HG03045 (cell line): Measurements from ENCODE around the gene PTPRG.

ENCODE experiments used
- ATAC-seq: cut with Tn5 transposase; IDR thresholded peaks from one replicate; pipeline ENCODE4 v1.9.1; 2021; ENCODE audit warnings: mild to moderate bottlenecking, moderate library complexity; ENCODE audit not compliant: unreplicated experiment

The PTPRG gene

DNA sequence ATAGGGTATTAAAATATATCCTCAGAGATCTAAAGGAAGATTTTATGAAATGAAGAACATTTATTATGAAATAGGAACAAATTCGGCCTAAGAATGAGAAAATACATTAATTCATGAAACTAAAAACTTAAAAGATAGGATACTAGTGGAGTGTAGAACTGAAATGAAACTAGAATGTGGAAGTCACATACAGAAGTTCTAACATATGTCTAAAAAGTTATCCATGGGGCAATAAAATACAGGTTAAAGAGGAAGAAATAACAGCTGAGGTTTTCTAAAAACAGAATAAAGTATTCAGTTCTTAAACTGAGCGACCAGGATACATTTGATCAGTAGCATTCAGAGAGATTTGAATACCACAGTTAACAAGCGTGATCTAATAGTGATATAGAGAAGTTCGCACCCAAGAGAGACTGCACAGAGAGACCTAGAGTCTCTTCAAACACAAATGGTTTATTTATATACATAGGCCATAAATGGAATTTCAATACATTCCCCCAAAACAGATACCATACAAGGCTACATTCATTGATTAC lies 726.1 kb downstream of the PTPRG start:
- no peak for ATAC-seq

- ATAC-seq, result no peak
Measured at GRCh38 chr3:62289922-62290321, 728.6 kb downstream of the PTPRG start.

DNA sequence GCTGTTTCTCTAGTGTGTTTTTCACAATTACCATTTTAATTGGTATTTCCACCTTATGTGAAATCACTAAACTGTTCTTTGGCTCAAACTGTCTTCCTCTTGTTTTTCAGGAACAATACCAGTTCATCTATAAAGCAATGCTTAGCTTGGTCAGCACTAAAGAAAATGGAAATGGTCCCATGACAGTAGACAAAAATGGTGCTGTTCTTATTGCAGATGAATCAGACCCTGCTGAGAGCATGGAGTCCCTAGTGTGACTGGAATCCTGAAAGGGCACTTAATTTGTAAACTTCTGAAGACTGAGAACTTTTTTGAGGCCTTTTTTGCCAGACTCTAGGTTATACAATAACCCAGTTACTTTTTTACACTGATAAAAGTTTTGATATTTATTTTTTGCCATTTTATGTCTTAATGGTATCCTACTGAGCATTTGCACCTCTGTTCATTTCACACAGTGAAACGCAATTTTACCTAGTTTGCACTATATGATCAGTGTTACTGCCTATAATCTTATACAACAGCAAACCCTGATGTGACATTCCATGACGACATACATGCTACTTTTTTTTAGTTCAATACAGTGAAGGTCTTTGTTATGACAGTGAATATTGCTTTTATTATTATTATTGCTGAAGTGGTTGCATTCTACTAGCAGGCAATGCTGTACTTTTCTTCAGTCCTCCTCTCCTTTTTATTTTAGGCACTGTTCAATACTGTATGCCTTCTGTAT lies 731.8 kb downstream of the PTPRG start:
- no peak for ATAC-seq

- no peak for ATAC-seq
Measured at GRCh38 chr3:62295571-62295970, 734.2 kb downstream of the PTPRG start.

DNA sequence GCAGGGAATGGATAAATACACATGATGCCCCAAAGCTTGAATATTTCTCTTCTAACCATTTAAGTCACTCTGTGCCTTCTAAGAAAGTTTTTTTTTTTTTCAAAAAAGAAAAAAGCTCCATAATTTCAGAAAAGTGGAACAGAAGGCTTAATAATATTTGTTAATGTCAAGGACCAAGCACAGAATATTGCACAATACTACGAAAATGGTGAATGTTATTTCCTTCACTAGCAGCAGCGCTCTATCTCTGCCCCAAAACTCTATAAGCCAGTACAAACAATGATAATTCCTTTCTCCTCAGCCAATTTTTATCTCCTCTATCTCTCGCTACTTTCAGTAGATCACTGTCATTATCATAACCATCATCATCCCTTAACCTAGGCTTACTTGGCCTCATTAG lies 739.2 kb downstream of the PTPRG start:
- no peak for ATAC-seq

GRCh38 chr3:62312201-62312600 lies 750.8 kb downstream of the PTPRG start:
- no peak for ATAC-seq

DNA sequence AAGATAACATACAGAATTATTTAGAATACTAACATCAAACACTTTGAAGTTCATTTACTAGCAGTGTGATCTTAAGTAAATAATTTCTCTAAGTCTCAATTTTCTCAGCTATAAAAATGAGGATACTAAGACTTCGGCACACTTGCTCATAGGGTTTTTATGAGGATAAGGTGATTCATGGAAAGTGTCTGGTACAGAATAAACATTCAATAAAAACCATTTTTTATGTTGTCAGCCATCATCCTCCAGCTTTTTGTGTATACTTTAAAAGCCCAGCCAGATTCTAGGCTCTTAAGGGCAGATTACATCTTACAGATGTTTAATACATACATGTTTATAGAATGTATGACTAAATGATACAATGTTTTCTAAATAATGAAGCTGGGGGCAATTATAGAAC lies 755.2 kb downstream of the PTPRG start:
- ATAC-seq, result no peak

- ATAC-seq, result peak; percentile 15
Measured at GRCh38 chr3:62318365-62318751, 757.0 kb downstream of the PTPRG start.

- peak; percentile 97 for ATAC-seq
Measured at GRCh38 chr3:62318752-62319569, 757.6 kb downstream of the PTPRG start.

DNA sequence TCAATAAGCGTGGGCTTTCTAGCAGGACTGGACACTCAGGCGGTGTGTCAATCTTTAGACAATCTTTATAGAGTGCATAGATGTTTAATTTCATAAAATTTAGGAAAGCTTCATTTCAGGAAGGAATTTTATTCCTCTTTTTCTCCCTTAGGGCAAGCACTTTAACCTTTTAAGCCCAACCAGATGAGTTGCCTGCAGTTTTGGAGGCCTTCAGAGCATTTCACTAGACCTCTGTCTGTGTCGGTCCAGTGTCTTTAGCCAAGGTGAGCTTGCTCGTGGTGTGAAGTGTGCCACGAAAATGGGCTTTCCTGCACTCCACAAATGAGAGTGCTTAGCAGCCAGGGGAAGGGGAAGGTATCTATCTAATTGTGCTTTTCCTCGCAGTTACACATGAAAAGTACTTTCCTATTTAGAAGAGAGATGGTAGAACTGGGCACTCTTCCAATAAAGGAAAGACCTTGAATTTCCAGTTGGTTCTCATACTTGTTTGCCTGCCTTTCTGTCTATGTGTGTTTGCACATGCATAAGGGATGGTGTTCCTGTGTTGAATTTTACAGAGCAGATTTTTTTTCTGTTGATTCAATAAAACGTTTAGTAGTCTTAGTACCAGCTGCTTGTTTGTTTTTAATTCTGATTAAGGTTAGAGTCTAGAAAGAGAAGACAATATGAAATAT lies 758.3 kb downstream of the PTPRG start:
- ATAC-seq, result no peak

- no peak for ATAC-seq
Measured at GRCh38 chr3:62323241-62323640, 761.9 kb downstream of the PTPRG start.

DNA sequence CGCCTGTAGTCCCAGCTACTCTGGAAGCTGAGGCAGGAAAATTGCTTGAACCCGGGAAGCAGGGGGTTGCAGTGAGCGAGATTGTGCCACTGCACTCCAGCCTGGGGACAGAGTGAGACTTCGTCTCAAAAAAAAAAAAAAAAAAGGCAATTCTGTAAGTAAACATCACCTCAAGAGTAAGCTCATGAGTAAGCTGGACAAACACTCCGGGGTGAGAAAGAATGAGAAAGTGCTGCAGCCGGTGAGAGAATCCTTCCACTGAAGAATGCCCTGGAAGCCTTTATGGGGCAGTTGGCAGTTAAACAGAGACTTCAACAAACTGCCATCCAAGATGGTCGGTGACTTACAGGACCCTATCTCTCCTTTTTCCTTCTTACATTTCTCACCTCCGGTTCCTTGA lies 764.5 kb downstream of the PTPRG start:
- no peak for ATAC-seq

- ATAC-seq, result no peak
Measured at GRCh38 chr3:62329971-62330370, 768.6 kb downstream of the PTPRG start.

- ATAC-seq, result no peak
Measured at GRCh38 chr3:62332017-62332416, 770.6 kb downstream of the PTPRG start.

DNA sequence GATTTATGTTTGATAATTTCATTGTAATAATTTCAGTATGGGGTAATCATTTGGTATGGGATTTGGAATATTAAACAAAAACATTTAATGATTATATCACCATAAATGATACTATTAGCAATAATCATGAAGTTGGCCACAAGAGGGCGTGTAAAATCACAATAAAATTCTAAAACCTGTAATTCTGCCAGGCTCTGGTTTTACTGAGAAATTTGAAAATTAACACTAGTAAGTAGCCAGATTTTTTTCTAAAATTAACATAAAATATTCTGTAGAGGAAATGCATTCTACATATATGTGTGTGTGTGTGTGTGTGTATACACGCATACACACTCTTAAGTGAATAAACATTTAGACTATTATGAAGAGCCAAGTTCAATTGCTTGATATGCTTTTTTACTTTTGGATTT lies 771.5 kb downstream of the PTPRG start:
- no peak for ATAC-seq

DNA sequence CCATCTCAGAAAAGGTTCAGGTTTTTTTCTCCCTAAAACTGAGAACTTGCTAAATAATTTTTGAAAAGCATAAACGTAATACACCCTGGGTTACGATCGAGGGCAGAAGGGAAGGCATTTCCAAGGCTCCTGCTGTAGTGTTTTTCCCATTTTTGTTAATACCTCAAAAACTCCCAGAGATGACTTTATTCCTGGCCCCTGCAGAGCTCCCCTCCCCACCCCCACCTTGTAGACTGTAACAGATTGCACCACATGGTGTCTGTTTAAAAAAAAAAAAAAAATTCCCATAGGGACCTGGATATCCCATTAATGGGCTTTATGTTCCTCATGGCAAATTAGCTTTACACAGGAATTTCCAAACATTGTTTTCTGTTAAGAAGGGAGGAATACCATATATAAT lies 773.8 kb downstream of the PTPRG start:
- ATAC-seq, result no peak

DNA sequence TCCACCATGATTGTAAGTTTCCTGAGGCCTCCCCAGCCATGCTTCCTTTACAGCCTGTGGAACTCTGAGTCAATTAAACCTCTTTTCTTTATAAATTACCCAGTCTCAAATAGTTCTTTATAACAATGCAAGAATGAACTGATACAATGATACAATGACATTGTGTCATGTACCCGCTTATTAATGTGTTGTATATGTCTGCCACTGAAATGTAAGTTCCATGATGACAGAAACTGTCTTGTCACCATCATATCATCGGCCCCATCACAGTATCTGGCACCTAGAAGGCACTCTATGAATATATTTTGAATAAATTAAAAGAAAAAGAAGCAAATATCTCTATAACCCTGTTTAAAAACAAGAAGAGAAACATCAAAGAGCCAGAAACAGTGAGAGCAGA lies 782.4 kb downstream of the PTPRG start:
- no peak for ATAC-seq
